GM18505 (cell line): ENCODE results near the gene DLGAP1.

Experiments
- ATAC-seq: cut with Tn5 transposase; IDR thresholded peaks from one replicate; pipeline ENCODE4 v1.9.1; 2021; ENCODE audit not compliant: unreplicated experiment
- POLR2A ChIP-seq: IDR thresholded peaks from 4 replicates; pipeline ENCODE4 v1.6.1; 2011; ENCODE audit warnings: borderline replicate concordance; ENCODE audit not compliant: insufficient read depth, insufficient read length; ENCODE audit errors: extremely low read depth

Gene DLGAP1

DNA sequence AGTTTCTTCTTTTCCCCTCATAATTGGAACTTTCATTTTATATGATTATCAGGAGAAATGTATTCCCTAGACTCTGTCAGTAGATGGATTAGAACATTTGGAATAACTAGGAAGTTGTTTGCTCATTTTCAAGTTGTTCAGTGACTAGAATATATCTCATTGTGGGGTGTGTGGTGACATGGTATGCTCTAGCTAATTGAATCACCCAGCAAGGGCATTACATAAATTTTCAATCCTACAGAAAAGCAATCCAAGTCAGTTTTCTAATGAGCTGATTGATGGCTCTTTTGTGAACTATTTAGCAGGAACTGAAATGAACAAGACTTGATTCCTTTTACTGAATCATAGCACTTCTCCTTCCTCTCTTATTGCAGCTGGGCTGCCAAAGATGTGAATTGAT, 543.7 kb downstream of the DLGAP1 start:
- TF ChIP-seq POLR2A = no peak
- no peak for ATAC-seq

DNA sequence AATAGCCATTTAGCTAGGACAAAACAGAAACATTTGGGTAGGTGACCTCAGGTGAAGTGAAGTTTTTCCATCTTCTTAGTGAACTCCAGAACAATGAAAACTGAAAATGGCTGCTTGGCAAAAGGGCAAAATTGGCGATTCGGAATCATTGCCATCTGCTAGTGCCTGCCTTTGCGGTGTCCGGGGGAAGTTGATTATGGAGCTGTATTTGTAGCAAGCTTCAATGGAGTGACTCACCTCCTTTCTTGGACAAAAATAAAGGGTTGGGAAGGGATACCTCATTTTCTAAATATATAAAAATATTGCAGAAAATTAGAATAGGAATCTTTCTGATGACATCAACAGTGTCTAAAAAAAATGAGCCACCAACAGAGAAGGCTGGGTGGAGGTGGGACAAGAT, 544.6 kb downstream of the DLGAP1 start:
- no peak for ATAC-seq
- no peak for TF ChIP-seq POLR2A

DNA sequence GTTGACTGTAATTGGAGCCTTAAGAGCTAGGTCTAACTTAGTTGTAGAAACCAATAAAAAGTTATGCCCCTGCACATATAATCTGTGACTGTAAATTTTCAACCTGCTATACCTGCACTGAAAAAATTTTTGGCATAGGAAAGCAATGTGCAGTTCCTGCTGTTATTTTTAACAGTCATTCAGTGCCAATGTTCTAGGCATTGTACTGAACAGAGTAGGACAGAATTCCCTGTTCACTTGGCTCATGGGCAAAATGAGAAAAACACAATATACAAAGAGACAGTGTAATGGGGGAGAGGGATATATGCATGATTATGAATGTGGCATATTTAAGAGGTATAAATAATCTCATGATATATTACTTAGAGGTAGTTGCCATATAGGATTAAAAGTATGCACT, 547.2 kb downstream of the DLGAP1 start:
- ATAC-seq = no peak
- TF ChIP-seq POLR2A = no peak

DNA sequence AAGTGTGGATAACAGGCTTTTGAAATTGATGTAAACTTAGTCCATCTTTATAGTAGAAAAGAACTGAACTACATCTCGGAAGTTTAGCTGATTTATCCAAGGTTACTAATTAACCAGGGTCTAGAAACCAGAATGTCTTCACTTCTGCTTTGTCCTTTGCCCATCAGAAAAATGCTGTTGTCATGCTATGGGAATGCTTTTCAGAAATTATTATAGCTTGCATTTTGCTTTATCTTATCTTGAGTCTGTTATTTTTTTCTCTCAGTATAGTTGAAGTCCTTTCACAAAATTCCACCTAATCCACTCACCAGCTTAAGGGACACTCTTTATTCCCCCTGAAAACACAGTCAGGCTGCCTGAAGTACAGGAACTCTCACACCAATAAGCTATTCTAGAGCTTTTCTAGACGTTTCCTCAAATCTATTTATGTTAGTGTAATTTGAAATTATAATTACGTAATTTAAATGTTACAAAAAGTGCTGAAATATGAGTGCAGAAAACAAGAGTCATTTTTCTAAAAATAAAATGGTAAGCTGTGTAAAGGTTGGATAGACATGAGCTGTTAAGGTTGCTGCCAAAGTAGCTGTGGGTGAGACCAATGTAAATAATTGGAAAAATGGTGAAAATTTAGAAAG, 548.9 kb downstream of the DLGAP1 start:
- ATAC-seq = no peak
- TF ChIP-seq POLR2A = no peak

DNA sequence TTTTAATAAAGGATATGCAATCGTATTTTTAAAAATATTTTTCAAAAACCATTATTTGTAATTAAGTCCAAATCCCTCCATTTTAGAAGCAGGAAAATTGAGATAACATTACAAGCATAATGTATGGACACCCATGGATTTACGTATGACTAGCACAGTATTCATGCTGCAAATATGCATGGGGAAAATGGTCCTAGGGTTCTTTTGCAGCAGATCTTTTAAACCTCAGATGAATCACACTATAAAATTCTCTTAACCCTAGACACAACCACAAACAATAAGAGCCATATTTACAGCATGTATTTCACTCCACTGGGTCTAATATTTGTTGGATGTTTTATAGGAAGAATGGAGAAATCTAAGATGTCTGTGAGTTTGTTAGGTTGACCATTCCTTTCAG, 551.8 kb downstream of the DLGAP1 start:
- TF ChIP-seq POLR2A = no peak
- ATAC-seq = no peak

DNA sequence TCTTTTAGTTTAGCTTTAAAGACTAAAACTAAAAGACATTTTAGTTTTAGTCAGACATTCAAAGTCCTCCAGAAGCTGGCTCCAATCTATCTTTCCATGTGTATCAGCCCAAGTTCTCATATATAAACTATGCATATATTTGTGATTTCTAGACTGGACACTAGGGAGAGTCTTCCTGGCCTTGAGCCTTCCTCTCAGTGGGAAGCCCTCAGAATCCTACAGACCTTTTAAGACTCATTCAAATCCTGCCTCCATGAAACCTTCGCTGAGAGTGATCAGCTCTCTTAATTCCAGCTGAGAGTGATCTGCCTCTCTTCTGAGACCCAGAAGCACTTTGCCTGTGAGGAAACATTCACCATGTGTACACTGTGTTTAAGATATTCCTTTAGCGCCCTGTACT, 552.4 kb downstream of the DLGAP1 start:
- no peak for TF ChIP-seq POLR2A
- ATAC-seq = no peak

DNA sequence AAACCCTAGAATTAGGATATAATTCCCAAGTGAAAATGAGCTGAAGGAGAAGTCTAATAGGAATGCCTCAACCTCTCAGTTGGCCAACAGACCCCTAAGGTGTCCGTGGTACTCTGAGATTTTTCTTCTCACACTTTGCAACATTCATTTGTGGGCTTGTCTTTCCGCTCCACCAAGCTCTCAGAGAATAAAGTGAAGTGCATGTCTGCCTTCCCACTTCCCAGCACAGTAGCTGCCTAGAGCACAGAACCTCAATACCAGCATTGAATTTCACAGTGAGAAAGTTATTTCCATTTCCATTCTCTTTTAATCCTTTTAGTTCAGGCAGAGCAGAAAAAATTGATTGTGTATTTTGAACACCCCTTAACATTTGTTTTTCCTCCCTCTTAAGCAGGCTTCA, 553.3 kb downstream of the DLGAP1 start:
- no peak for ATAC-seq
- no peak for TF ChIP-seq POLR2A

DNA sequence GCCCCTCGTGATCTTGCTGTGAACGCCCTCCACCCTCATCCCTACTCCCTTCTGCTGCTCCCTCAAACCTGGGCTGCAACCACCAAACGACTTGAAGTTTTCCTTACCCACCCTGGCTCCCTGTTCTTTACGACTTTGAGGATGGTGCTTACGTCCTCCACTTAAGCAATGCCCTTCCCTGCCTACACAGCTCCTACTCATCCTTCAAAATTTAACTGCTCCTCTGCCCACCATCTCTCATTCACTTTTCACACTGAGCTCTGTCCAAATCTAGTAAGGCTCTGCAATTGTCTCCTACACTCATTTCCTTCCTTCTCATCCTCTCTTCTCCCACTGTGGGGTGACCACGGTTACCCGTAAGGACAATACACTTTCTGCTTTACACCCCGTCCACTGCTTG, 554.1 kb downstream of the DLGAP1 start:
- no peak for ATAC-seq
- no peak for TF ChIP-seq POLR2A

GRCh38 chr18:3900327-3900726, 554.8 kb downstream of the DLGAP1 start:
- ATAC-seq = no peak

GRCh38 chr18:3898861-3899613, 556.1 kb downstream of the DLGAP1 start:
- ATAC-seq = no peak
- TF ChIP-seq POLR2A = no peak

More at GRCh38 chr18:3900327-3900726, 554.8 kb downstream of the DLGAP1 start:
- TF ChIP-seq POLR2A = no peak

GRCh38 chr18:3892152-3892551, 563.0 kb downstream of the DLGAP1 start:
- no peak for ATAC-seq
- no peak for TF ChIP-seq POLR2A

GRCh38 chr18:3891245-3891644, 563.9 kb downstream of the DLGAP1 start:
- no peak for TF ChIP-seq POLR2A

GRCh38 chr18:3889803-3890202, 565.3 kb downstream of the DLGAP1 start:
- ATAC-seq = no peak
- TF ChIP-seq POLR2A = no peak

More at GRCh38 chr18:3891245-3891644, 563.9 kb downstream of the DLGAP1 start:
- ATAC-seq = no peak

- TF ChIP-seq POLR2A = no peak
- ATAC-seq = no peak
These were observed 566.0 kb downstream of the DLGAP1 start for GRCh38 chr18:3889121-3889520.
